Measurements from ENCODE around the gene ZNF236. TPM values are rescaled to one million over a fixed set of nuclear protein-coding genes. Genes with fewer than 3 reads are reported as not detected.

ZNF236 gene
- total RNA-seq, 2 experiments from 2014 or later = 25.7 to 27.9 TPM

- Histone ChIP-seq H3K36me3 (ENCODE audit: insufficient read depth, low read length) (peaks cover 69% of the 10 kb centered on the region), H3K27ac (ENCODE audit: low read depth in 1 of 2, low read length in 2 of 2) (no peak overlapping the region), H3K27me3 (ENCODE audit: control insufficient read depth in 1 of 2, insufficient read depth in 2 of 2, low read length in 2 of 2) (no peaks in the 10 kb centered on the region), H3K4me1 (ENCODE audit: insufficient read depth, low read length) (peaks cover 2% of the 10 kb centered on the region), H3K9me3 (ENCODE audit: control insufficient read depth in 1 of 2, insufficient read depth in 1 of 2, low read length in 2 of 2) (no peaks in the 10 kb centered on the region), H3K4me3 (ENCODE audit: low read length) (no peak overlapping the region)
- H3K4me3 Mint-ChIP-seq = no peak overlapping the region
- ChIA-PET POLR2A (no interaction called here), CTCF (no interaction called here)
- H3K4me1 Mint-ChIP-seq (ENCODE audit: low read depth) = peaks cover under 1% of the 10 kb centered on the region
- H3K27me3 Mint-ChIP-seq = no peaks in the 10 kb centered on the region
- H3K27ac Mint-ChIP-seq = no peak overlapping the region
- H3K9me3 Mint-ChIP-seq = no peaks in the 10 kb centered on the region
- H3K36me3 Mint-ChIP-seq (ENCODE audit: low read depth) = peaks cover 28% of the 10 kb centered on the region
- no peak for DNase-seq
- TF ChIP-seq CTCF (IDR thresholded peaks at IDR 0.05) = no peak
- intact Hi-C loops (cut with DNase I, micrococcal nuclease) = no loop called here
- ATAC-seq (ENCODE audit: poor library complexity) = no peak
Observed at GRCh38 chr18:76956648-76957047, 134.3 kb downstream of the ZNF236 start.

GRCh38 chr18:76957384-76958355 is 135.3 kb downstream of the ZNF236 start:
- peaks cover 23% of the 10 kb centered on the region for H3K36me3 Mint-ChIP-seq (ENCODE audit: low read depth)
- intact Hi-C loops (cut with DNase I, micrococcal nuclease) = no loop called here
- peaks cover 2% of the 10 kb centered on the region for H3K4me1 ChIP-seq (ENCODE audit: insufficient read depth, low read length)
- no peak overlapping the region for H3K27ac Mint-ChIP-seq
- peaks cover 66% of the 10 kb centered on the region for H3K36me3 ChIP-seq (ENCODE audit: insufficient read depth, low read length)
- no peaks in the 10 kb centered on the region for H3K27me3 Mint-ChIP-seq
- H3K9me3 ChIP-seq (ENCODE audit: control insufficient read depth in 1 of 2, insufficient read depth in 1 of 2, low read length in 2 of 2) = no peaks in the 10 kb centered on the region
- no peak for TF ChIP-seq CTCF (IDR thresholded peaks at IDR 0.05)
- H3K4me3 Mint-ChIP-seq = no peak overlapping the region
- ChIA-PET POLR2A (no interaction called here), CTCF (no interaction called here)
- no peaks in the 10 kb centered on the region for H3K27me3 ChIP-seq (ENCODE audit: control insufficient read depth in 1 of 2, insufficient read depth in 2 of 2, low read length in 2 of 2)
- H3K27ac ChIP-seq (ENCODE audit: low read depth in 1 of 2, low read length in 2 of 2) = no peak overlapping the region
- DNase-seq = no peak
- peaks cover 11% of the 10 kb centered on the region for H3K4me1 Mint-ChIP-seq (ENCODE audit: low read depth)
- no peaks in the 10 kb centered on the region for H3K9me3 Mint-ChIP-seq
- no peak overlapping the region for H3K4me3 ChIP-seq (ENCODE audit: low read length)
- ATAC-seq (ENCODE audit: poor library complexity) = no peak

GRCh38 chr18:76958692-76959341 is 136.5 kb downstream of the ZNF236 start:
- Histone ChIP-seq H3K4me3 (ENCODE audit: low read length) (no peak overlapping the region), H3K4me1 (ENCODE audit: insufficient read depth, low read length) (peaks cover 2% of the 10 kb centered on the region), H3K27ac (ENCODE audit: low read depth in 1 of 2, low read length in 2 of 2) (no peak overlapping the region), H3K9me3 (ENCODE audit: control insufficient read depth in 1 of 2, insufficient read depth in 1 of 2, low read length in 2 of 2) (no peaks in the 10 kb centered on the region), H3K27me3 (ENCODE audit: control insufficient read depth in 1 of 2, insufficient read depth in 2 of 2, low read length in 2 of 2) (no peaks in the 10 kb centered on the region), H3K36me3 (ENCODE audit: insufficient read depth, low read length) (peaks cover 58% of the 10 kb centered on the region)
- ChIA-PET CTCF (interaction anchor here (0.5 kb wide), 1 partner anchor 79 kb away, joined by 3 read pairs; no protein-coding TSS in a partner anchor), POLR2A (interaction anchor here (1.2 kb wide), 1 partner anchor 8 kb away, joined by 3 read pairs; no protein-coding TSS in a partner anchor)
- Mint-ChIP-seq H3K27ac (no peak overlapping the region), H3K36me3 (ENCODE audit: low read depth) (peaks cover 11% of the 10 kb centered on the region), H3K4me1 (ENCODE audit: low read depth) (peaks cover 22% of the 10 kb centered on the region), H3K27me3 (no peaks in the 10 kb centered on the region), H3K9me3 (no peaks in the 10 kb centered on the region), H3K4me3 (no peak overlapping the region)
- intact Hi-C loops (cut with DNase I, micrococcal nuclease) = no loop called here
- no peak for TF ChIP-seq CTCF (IDR thresholded peaks at IDR 0.05)
- ATAC-seq (ENCODE audit: poor library complexity) (no peak), DNase-seq (no peak)
